Transverse colon (tissue), 4 donors: ENCODE results near the gene OCRL. TPM values are rescaled to one million over a fixed set of nuclear protein-coding genes. Genes with fewer than 3 reads are reported as not detected.
"Not testable (repeated sequence)": the region's sequence is repeated elsewhere in the genome, so short reads cannot be mapped to it uniquely, and the experiment has no call there.

Experiments used
- DNase-seq: peaks from one replicate; pipeline ENCODE4 v3.0.0-alpha.2; 2019
- H3K27ac ChIP-seq, 4 donors: fragments of 200-600 bp; sonication (generic); 2 replicates each; pipeline ENCODE4 v1.5.1; 2016 to 2018; ENCODE audit warnings: inconsistent platforms in 4 of 4
- H3K27me3 ChIP-seq: fragments of 200-600 bp; sonication (generic); 2 replicates; pipeline ENCODE4 v1.5.1; 2017; ENCODE audit warnings: inconsistent platforms
- H3K36me3 ChIP-seq, 4 donors: fragments of 200-600 bp; sonication (generic); 2 replicates each; pipeline ENCODE4 v1.5.1; 2017 to 2019; ENCODE audit warnings: inconsistent platforms in 4 of 4
- H3K4me1 ChIP-seq, 4 donors: fragments of 200-600 bp; sonication (generic); 2 replicates each; pipeline ENCODE4 v1.5.1; 2017 to 2020; ENCODE audit warnings: inconsistent platforms in 4 of 4
- H3K4me3 ChIP-seq, 4 donors: fragments of 200-600 bp; sonication (generic); 1 replicate in 1 of 4; 2 replicates in 3 of 4; pipeline versions ENCODE4 v1.5.1 to v1.6.1; 2017 to 2019; ENCODE audit warnings: inconsistent platforms in 4 of 4
- H3K9me3 ChIP-seq, 2 donors: fragments of 200-600 bp; sonication (generic); 2 replicates each; pipeline ENCODE4 v1.5.1; 2017 to 2019; ENCODE audit warnings: inconsistent platforms in 2 of 2
- EP300 ChIP-seq: sonication (generic); formaldehyde crosslinking; IDR thresholded peaks from one replicate; pipeline ENCODE4 v1.6.1; 2017; ENCODE audit warnings: antibody characterized with exemption, low read depth
- POLR2A ChIP-seq: fragments of 450-650 bp; IDR thresholded peaks from one replicate; pipeline ENCODE4 v1.6.1; 2016; ENCODE audit warnings: antibody characterized with exemption, mild to moderate bottlenecking, moderate library complexity
- POLR2AphosphoS5 ChIP-seq, 3 donors: sonication (generic); formaldehyde crosslinking; IDR thresholded peaks; one replicate each; pipeline ENCODE4 v1.6.1; 2016; ENCODE audit warnings: antibody characterized with exemption in 3 of 3
- WGBS, 2 donors: methylation state at CpG; one replicate each; pipeline ENCODE4 v1.1.5; 2018; ENCODE audit warnings: low coverage in 1 of 2; 5-methylcytosine and 5-hydroxymethylcytosine counted together
- in situ Hi-C, 4 donors: fragments of 200-750 bp; cut with MboI; loops; one replicate each; pipeline versions ENCODE4 v1.15.0 to v1.15.1; 2017; ENCODE audit warnings: low sequenced_read_pairs in 3 of 4, low pct_ligation_motif_present in 1 of 4, low pct_unique_long_range_greater_than_20kb in 1 of 4
- intact Hi-C: fragments of 100-400 bp; cut with DNase I; formaldehyde crosslinking; loops from one replicate; pipeline ENCODE4 v1.15.1; 2023; ENCODE audit warnings: low total_unique reads
- total RNA-seq, 4 donors: library from RNA; depleted of rRNA; stranded (reverse); fragments of >200 nt; gene quantifications; one replicate each; pipeline ENCODE4 v1.1.0, GENCODE V29; 2016
- TF ChIP-seq, protein P1 (sequence below), 5 experiments: fragments of 200-600 bp in 3 of 5; fragments of 450-650 bp in 2 of 5; sonication (generic) in 3 of 5; IDR thresholded peaks; 1 replicate in 2 of 5; 2 replicates in 3 of 5; pipeline ENCODE4 v1.5.1; 2016 to 2017; ENCODE audit warnings: antibody characterized with exemption in 5 of 5, inconsistent platforms in 3 of 5, mild to moderate bottlenecking in 2 of 5, moderate library complexity in 1 of 5

Gene OCRL
- total RNA-seq, 4 donors from 2014 or later, result 14.2 to 27.9 (median 20.0) TPM

DNA sequence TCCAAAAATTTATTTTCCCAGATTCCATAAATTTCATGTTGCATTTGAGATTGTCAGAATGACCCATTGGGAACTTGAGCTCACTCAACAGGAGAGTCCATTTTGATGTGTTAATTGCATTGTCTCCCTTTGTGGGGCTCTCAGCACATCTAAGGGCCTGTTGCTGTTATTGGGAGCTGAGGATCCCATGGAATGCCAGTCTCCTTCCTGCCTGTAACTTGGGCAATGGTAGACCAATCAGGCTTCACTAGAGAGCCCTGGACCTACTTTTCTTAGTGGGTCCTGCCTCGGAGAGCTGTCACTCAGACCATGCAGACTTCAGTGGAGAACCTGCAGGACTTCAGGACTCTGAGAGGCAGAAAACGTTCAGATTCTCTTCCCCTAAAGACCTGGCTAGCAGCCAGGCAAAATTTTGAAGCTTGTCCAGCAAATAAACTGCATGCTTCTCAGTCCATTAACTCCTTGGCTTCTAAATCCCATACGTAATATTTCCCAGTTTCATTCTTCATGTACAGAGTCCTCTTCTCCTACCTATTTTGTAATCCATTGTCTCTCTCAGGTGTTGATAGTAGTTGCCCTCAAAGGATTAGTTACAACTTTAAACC lies 25.1 kb downstream of the OCRL start:
- Histone ChIP-seq H3K27ac (no peak overlapping the region), H3K4me3 (no peak overlapping the region), H3K4me1 (no peaks in the 10 kb centered on the region), H3K9me3 (no peaks in the 10 kb centered on the region), H3K27me3 (no peaks in the 10 kb centered on the region), H3K36me3 (peaks cover 0 to 4% (median 0%) of the 10 kb centered on the region in 4 donors)
- in situ Hi-C loops, result no loop called here
- TF ChIP-seq EP300, result no peak
- TF ChIP-seq, protein P1, sequence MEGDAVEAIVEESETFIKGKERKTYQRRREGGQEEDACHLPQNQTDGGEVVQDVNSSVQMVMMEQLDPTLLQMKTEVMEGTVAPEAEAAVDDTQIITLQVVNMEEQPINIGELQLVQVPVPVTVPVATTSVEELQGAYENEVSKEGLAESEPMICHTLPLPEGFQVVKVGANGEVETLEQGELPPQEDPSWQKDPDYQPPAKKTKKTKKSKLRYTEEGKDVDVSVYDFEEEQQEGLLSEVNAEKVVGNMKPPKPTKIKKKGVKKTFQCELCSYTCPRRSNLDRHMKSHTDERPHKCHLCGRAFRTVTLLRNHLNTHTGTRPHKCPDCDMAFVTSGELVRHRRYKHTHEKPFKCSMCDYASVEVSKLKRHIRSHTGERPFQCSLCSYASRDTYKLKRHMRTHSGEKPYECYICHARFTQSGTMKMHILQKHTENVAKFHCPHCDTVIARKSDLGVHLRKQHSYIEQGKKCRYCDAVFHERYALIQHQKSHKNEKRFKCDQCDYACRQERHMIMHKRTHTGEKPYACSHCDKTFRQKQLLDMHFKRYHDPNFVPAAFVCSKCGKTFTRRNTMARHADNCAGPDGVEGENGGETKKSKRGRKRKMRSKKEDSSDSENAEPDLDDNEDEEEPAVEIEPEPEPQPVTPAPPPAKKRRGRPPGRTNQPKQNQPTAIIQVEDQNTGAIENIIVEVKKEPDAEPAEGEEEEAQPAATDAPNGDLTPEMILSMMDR (IDR thresholded peaks at IDR 0.05), result no peak
- no peak for TF ChIP-seq POLR2AphosphoS5 (IDR thresholded peaks at IDR 0.05)
- no peak for TF ChIP-seq POLR2A
- no peak for DNase-seq
- WGBS, 2 donors, result 38 to 60% methylated on average over 1 to 3 of the region's 3 CpGs
- intact Hi-C loops, result no loop called here

DNA sequence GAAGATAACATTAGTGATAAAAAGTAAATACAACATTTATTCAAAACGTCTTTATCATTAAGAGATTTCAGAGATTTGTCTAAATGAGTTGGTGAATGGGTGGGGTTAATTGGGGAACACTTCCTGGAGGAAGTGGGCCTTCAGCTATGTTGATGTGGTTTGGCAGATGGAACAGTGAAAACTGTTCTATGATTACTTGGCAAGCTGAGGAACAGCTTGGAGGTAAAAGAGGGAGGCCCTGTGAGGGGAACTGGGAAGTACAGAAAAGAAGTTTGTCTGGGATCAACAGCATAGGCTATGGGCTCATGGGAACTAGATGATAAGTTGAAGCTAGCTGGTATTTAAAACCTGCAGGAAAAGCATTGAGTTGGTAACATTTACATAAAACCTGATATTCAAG lies 26.0 kb downstream of the OCRL start:
- intact Hi-C loops, result no loop called here
- Histone ChIP-seq H3K9me3 (no peaks in the 10 kb centered on the region), H3K4me1 (no peaks in the 10 kb centered on the region), H3K27me3 (no peaks in the 10 kb centered on the region), H3K4me3 (no peak overlapping the region), H3K36me3 (peaks cover 0 to under 1% (median 0%) of the 10 kb centered on the region in 4 donors), H3K27ac (no peak overlapping the region)
- DNase-seq, result no peak
- TF ChIP-seq, protein P1 (IDR thresholded peaks at IDR 0.05), result no peak
- TF ChIP-seq POLR2A, result no peak
- no peak for TF ChIP-seq EP300
- no peak for TF ChIP-seq POLR2AphosphoS5 (IDR thresholded peaks at IDR 0.05)
- in situ Hi-C loops, result no loop called here
- 12 to 20% methylated on average over 1 of the region's 1 CpG for WGBS, 2 donors

DNA sequence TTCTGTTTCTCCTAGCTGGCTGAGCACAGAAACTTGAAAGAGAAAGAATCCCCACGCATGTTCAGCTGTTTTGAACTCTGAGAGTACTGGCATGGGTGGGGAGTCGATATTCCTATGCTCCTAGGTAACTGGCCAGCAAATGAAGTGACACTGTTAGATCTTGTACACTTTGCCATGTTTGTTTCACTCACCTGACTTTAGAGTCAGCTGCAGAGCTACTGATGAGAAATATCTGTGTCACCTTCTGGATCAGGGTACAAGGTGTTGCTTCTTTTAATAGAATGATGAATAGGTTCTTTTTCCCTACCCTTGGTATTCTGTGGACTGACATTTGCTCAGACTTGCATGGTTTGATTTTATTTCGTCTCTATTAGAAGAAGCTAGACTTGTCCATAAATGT lies 28.3 kb downstream of the OCRL start:
- in situ Hi-C loops, result no loop called here
- no peak for TF ChIP-seq POLR2AphosphoS5 (IDR thresholded peaks at IDR 0.05)
- TF ChIP-seq, protein P1 (IDR thresholded peaks at IDR 0.05), result no peak
- TF ChIP-seq POLR2A, result no peak
- no peak for TF ChIP-seq EP300
- no peaks in the 10 kb centered on the region for H3K9me3 ChIP-seq
- no peaks in the 10 kb centered on the region for H3K27me3 ChIP-seq
- no peak for DNase-seq
- intact Hi-C loops, result no loop called here
- no peaks in the 10 kb centered on the region for H3K36me3 ChIP-seq
- 76 to 100% methylated on average over 1 to 3 of the region's 3 CpGs for WGBS, 2 donors
- no peak overlapping the region for H3K4me3 ChIP-seq
- no peak overlapping the region for H3K27ac ChIP-seq
- H3K4me1 ChIP-seq, result no peaks in the 10 kb centered on the region

DNA sequence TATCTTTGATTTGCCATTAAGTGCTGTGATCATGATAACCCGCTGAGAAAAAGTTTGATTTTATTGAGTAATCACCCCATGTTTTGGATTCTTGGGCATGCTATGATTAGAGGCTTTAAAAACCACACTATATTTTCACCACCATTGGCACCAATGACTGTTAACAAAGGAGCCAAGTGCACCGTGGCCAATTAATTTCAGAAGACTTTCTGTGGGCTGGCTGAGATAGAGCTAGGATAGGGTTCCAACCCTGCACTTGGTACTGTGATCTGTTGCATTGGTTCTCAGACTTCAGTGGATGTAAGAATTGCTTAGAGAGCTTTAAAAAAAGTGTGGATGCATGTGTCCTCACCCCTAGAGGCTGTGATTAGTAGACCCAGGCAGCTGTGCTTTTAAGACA lies 32.4 kb downstream of the OCRL start:
- in situ Hi-C loops (no loop called here), intact Hi-C loops (no loop called here)
- no peaks in the 10 kb centered on the region for H3K4me1 ChIP-seq
- H3K27ac ChIP-seq, result no peak overlapping the region
- WGBS, 2 donors, result 82% methylated on average over 2 of the region's 2 CpGs; no CpG with 5 or more reads in 1 of the 2 donors
- no peaks in the 10 kb centered on the region for H3K9me3 ChIP-seq
- H3K36me3 ChIP-seq, result peaks cover 0 to 3% (median 0%) of the 10 kb centered on the region in 4 donors
- TF ChIP-seq POLR2AphosphoS5 (IDR thresholded peaks at IDR 0.05) (no peak), EP300 (no peak), POLR2A (no peak)
- TF ChIP-seq, protein P1 (IDR thresholded peaks at IDR 0.05), result no peak
- no peak overlapping the region for H3K4me3 ChIP-seq
- DNase-seq, result no peak
- no peaks in the 10 kb centered on the region for H3K27me3 ChIP-seq

DNA sequence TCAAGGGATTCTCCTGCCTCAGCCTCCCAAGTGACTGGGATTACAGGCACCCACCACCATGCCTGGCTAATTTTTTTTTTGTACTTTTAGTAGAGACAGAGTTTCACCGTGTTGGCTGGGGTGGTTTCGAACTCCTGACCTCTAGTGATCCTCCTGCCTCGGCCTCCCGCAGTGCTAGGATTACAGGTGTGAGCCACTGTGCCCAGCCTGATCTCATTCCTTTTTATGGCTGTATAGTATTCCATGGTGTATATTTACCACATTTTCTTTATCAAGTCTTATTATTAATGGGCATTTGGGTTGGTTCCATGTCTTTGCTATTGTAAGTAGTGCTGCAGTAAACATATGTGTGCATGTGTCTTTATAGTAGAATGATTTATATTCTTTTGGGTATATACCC lies 33.6 kb downstream of the OCRL start:
- H3K27me3 ChIP-seq, H3K4me1 ChIP-seq, H3K36me3 ChIP-seq, intact Hi-C loops, in situ Hi-C loops, H3K27ac ChIP-seq, DNase-seq, H3K4me3 ChIP-seq, H3K9me3 ChIP-seq: not testable (repeated sequence)
- WGBS, 2 donors, result 92% methylated on average over 4 of the region's 4 CpGs; no CpG with 5 or more reads in 1 of the 2 donors
